HepG2 (cell line): ENCODE results near the gene ERRFI1. TPM values are rescaled to one million over a fixed set of nuclear protein-coding genes. Genes with fewer than 3 reads are reported as not detected.

ENCODE experiments used
- DNMT1 ChIP-seq: sonication (generic); formaldehyde crosslinking; IDR thresholded peaks from 2 replicates; pipeline ENCODE4 v1.5.1; 2020; ENCODE audit warnings: mild to moderate bottlenecking, missing genetic modification reagents
- FOXA3 ChIP-seq: IDR thresholded peaks from 2 replicates; pipeline ENCODE4 v1.6.1; 2016; ENCODE audit warnings: missing genetic modification reagents, missing compliant biosample characterization
- KLF12 ChIP-seq: sonication (generic); formaldehyde crosslinking; IDR thresholded peaks from 2 replicates; pipeline ENCODE4 v1.4.0; 2020; ENCODE audit warnings: missing genetic modification reagents, borderline replicate concordance
- RBFOX2 ChIP-seq: fragments of 200-400 bp; formaldehyde crosslinking; IDR thresholded peaks from 2 replicates; pipeline ENCODE4 v1.6.1; 2017; ENCODE audit warnings: low read depth, mild to moderate bottlenecking, low read length
- XBP1 ChIP-seq: sonication (generic); formaldehyde crosslinking; IDR thresholded peaks from 2 replicates; pipeline ENCODE4 v1.5.0; 2020; ENCODE audit warnings: missing genetic modification reagents
- ZEB1 ChIP-seq: IDR thresholded peaks from 2 replicates; pipeline ENCODE4 v1.6.1; 2012; ENCODE audit warnings: mild to moderate bottlenecking, low read depth, inconsistent platforms; ENCODE audit not compliant: insufficient replicate concordance
- ZFP36L1 ChIP-seq: sonication (generic); formaldehyde crosslinking; IDR thresholded peaks from 2 replicates; pipeline ENCODE4 v1.8.0; 2022; ENCODE audit warnings: mild to moderate bottlenecking, missing genetic modification reagents, moderate library complexity
- ZNF12 ChIP-seq: sonication (generic); formaldehyde crosslinking; IDR thresholded peaks from 2 replicates; pipeline ENCODE4 v1.5.0; 2020; ENCODE audit warnings: missing genetic modification reagents
- ZNF558 ChIP-seq: sonication (generic); formaldehyde crosslinking; IDR thresholded peaks from 2 replicates; pipeline ENCODE4 v1.9.0; 2022; ENCODE audit warnings: mild to moderate bottlenecking, missing genetic modification reagents, borderline replicate concordance
- ZNF713 ChIP-seq: sonication (generic); formaldehyde crosslinking; IDR thresholded peaks from 2 replicates; pipeline ENCODE4 v1.4.0; 2020; ENCODE audit warnings: mild to moderate bottlenecking, missing genetic modification reagents
- polyA plus RNA-seq, 8 experiments: library from polyadenylated mRNA; depleted of rRNA in 3 of 8; stranded (reverse) in 7 of 8; unstranded in 1 of 8; fragments of >200 nt; fragmentation: Illumina TruSeq in 4 of 8; extraction: Trizol in 4 of 8; gene quantifications; 2 replicates each; pipeline versions ENCODE4 v1.2.1 to v1.2.3, GENCODE V29; 2011 to 2016; ENCODE audit warnings: low read depth in 4 of 8, missing spikeins in 1 of 8, mixed read lengths in 1 of 8; ENCODE audit not compliant: insufficient read depth in 1 of 8
- total RNA-seq, 5 experiments: library from RNA; depleted of rRNA; stranded (reverse); fragments of >200 nt; fragmentation: Illumina TruSeq; extraction: Trizol; gene quantifications; 2 replicates each; pipeline ENCODE4 v1.2.3, GENCODE V29; 2016; ENCODE audit warnings: low read depth in 1 of 5
- TF ChIP-seq, protein P1 (sequence below), 2 experiments: sonication (generic) in 1 of 2; formaldehyde crosslinking in 1 of 2; IDR thresholded peaks; 2 replicates each; pipeline versions ENCODE4 v1.4.0 to v1.6.1; 2018 to 2020; ENCODE audit warnings: missing genetic modification reagents in 2 of 2, borderline replicate concordance in 1 of 2, low read depth in 1 of 2, mild to moderate bottlenecking in 1 of 2, missing biosample characterization in 1 of 2
- TF ChIP-seq, protein P2 (sequence below): sonication (generic); formaldehyde crosslinking; IDR thresholded peaks from 2 replicates; pipeline ENCODE4 v1.4.0; 2020; ENCODE audit warnings: mild to moderate bottlenecking, low read depth, missing genetic modification reagents
- TF ChIP-seq, protein P3 (sequence below): sonication (generic); formaldehyde crosslinking; IDR thresholded peaks from 2 replicates; pipeline ENCODE4 v1.4.0; 2020; ENCODE audit warnings: missing genetic modification reagents
- TF ChIP-seq, protein P4 (sequence below): sonication (generic); formaldehyde crosslinking; IDR thresholded peaks from 2 replicates; pipeline ENCODE4 v1.4.0; 2020; ENCODE audit warnings: missing genetic modification reagents, borderline replicate concordance
- TF ChIP-seq, protein P5 (sequence below): IDR thresholded peaks from 2 replicates; pipeline ENCODE4 v1.6.1; 2016
- TF ChIP-seq, protein P6 (sequence below): sonication (generic); formaldehyde crosslinking; IDR thresholded peaks from 2 replicates; pipeline ENCODE4 v1.9.0; 2021; ENCODE audit warnings: missing genetic modification reagents, borderline replicate concordance

The ERRFI1 gene
- total and polyA plus RNA-seq, 2 of the 13 experiments (the other 11 are each of a cell fraction or from before 2014, with no cell fraction given) = 84.4 to 753 TPM

DNA sequence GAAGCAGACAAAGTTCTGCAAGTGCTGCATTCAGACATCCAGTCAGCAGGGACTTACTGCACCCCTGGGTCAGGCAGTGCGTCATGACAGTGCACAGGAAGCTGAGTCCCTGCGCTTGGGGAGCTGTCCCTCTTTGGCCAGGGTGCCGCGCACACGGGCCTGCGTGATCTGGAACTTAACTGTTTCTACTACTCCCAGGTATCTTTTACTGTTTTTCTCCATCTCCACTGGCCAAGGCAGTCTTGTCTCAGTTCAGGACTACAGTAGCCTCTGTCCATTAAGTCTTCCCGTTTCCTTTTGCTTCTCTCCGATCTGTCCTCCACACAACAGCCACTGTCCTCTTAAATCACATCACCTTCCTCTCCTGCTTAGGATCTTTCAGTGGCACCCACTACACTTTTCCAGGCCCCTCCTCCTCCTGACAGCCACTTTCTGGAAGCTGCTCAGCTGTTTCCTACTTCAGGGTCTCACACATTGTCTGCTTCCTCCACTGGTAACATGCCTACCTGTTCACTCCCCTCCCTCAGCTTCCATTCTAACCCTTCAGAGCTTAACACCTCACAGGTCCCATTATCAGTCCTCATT, 15.9 kb downstream of the ERRFI1 start (continued):
- TF ChIP-seq, protein P1, sequence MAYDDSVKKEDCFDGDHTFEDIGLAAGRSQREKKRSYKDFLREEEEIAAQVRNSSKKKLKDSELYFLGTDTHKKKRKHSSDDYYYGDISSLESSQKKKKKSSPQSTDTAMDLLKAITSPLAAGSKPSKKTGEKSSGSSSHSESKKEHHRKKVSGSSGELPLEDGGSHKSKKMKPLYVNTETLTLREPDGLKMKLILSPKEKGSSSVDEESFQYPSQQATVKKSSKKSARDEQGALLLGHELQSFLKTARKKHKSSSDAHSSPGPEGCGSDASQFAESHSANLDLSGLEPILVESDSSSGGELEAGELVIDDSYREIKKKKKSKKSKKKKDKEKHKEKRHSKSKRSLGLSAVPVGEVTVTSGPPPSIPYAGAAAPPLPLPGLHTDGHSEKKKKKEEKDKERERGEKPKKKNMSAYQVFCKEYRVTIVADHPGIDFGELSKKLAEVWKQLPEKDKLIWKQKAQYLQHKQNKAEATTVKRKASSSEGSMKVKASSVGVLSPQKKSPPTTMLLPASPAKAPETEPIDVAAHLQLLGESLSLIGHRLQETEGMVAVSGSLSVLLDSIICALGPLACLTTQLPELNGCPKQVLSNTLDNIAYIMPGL (CRISPR knock-in tag; IDR thresholded peaks at IDR 0.05; ENCODE audit: borderline replicate concordance in 1 of 2, low read depth in 1 of 2) = peak; percentile 23 to 26; a peak in 2 of 4 replicates
- TF ChIP-seq, protein P2, sequence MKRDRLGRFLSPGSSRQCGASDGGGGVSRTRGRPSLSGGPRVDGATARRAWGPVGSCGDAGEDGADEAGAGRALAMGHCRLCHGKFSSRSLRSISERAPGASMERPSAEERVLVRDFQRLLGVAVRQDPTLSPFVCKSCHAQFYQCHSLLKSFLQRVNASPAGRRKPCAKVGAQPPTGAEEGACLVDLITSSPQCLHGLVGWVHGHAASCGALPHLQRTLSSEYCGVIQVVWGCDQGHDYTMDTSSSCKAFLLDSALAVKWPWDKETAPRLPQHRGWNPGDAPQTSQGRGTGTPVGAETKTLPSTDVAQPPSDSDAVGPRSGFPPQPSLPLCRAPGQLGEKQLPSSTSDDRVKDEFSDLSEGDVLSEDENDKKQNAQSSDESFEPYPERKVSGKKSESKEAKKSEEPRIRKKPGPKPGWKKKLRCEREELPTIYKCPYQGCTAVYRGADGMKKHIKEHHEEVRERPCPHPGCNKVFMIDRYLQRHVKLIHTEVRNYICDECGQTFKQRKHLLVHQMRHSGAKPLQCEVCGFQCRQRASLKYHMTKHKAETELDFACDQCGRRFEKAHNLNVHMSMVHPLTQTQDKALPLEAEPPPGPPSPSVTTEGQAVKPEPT (CRISPR knock-in tag) = no peak
- TF ChIP-seq, protein P3, sequence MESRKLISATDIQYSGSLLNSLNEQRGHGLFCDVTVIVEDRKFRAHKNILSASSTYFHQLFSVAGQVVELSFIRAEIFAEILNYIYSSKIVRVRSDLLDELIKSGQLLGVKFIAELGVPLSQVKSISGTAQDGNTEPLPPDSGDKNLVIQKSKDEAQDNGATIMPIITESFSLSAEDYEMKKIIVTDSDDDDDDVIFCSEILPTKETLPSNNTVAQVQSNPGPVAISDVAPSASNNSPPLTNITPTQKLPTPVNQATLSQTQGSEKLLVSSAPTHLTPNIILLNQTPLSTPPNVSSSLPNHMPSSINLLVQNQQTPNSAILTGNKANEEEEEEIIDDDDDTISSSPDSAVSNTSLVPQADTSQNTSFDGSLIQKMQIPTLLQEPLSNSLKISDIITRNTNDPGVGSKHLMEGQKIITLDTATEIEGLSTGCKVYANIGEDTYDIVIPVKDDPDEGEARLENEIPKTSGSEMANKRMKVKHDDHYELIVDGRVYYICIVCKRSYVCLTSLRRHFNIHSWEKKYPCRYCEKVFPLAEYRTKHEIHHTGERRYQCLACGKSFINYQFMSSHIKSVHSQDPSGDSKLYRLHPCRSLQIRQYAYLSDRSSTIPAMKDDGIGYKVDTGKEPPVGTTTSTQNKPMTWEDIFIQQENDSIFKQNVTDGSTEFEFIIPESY (CRISPR knock-in tag) = peak; percentile 25; the same call in 1 of the 2 replicates
- TF ChIP-seq, protein P4, sequence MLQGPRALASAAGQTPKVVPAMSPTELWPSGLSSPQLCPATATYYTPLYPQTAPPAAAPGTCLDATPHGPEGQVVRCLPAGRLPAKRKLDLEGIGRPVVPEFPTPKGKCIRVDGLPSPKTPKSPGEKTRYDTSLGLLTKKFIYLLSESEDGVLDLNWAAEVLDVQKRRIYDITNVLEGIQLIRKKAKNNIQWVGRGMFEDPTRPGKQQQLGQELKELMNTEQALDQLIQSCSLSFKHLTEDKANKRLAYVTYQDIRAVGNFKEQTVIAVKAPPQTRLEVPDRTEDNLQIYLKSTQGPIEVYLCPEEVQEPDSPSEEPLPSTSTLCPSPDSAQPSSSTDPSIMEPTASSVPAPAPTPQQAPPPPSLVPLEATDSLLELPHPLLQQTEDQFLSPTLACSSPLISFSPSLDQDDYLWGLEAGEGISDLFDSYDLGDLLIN (CRISPR knock-in tag) = no peak
- TF ChIP-seq ZNF558 (CRISPR knock-in tag) (no peak), ZNF12 (CRISPR knock-in tag) (no peak), RBFOX2 (peak; percentile 74), ZFP36L1 (CRISPR knock-in tag) (0 out of 2 replicates have a peak, but pooled peaks have one; percentile 28), ZEB1 (peak; percentile 48), DNMT1 (CRISPR knock-in tag) (no peak), KLF12 (no peak), ZNF713 (0 out of 2 replicates have a peak, but pooled peaks have one; percentile 61), XBP1 (CRISPR knock-in tag) (no peak), FOXA3 (CRISPR knock-in tag) (peak; percentile 5; the same call in 1 of the 2 replicates)
- TF ChIP-seq, protein P5, sequence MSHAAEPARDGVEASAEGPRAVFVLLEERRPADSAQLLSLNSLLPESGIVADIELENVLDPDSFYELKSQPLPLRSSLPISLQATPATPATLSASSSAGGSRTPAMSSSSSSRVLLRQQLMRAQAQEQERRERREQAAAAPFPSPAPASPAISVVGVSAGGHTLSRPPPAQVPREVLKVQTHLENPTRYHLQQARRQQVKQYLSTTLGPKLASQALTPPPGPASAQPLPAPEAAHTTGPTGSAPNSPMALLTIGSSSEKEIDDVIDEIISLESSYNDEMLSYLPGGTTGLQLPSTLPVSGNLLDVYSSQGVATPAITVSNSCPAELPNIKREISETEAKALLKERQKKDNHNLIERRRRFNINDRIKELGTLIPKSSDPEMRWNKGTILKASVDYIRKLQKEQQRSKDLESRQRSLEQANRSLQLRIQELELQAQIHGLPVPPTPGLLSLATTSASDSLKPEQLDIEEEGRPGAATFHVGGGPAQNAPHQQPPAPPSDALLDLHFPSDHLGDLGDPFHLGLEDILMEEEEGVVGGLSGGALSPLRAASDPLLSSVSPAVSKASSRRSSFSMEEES (CRISPR knock-in tag) = no peak
- TF ChIP-seq, protein P6, sequence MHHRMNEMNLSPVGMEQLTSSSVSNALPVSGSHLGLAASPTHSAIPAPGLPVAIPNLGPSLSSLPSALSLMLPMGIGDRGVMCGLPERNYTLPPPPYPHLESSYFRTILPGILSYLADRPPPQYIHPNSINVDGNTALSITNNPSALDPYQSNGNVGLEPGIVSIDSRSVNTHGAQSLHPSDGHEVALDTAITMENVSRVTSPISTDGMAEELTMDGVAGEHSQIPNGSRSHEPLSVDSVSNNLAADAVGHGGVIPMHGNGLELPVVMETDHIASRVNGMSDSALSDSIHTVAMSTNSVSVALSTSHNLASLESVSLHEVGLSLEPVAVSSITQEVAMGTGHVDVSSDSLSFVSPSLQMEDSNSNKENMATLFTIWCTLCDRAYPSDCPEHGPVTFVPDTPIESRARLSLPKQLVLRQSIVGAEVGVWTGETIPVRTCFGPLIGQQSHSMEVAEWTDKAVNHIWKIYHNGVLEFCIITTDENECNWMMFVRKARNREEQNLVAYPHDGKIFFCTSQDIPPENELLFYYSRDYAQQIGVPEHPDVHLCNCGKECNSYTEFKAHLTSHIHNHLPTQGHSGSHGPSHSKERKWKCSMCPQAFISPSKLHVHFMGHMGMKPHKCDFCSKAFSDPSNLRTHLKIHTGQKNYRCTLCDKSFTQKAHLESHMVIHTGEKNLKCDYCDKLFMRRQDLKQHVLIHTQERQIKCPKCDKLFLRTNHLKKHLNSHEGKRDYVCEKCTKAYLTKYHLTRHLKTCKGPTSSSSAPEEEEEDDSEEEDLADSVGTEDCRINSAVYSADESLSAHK (CRISPR knock-in tag) = peak; percentile 41; the same call in 1 of the 2 replicates
